GM12878 (cell line): Measurements from ENCODE around the gene COL16A1. TPM values are rescaled to one million over a fixed set of nuclear protein-coding genes. Genes with fewer than 3 reads are reported as not detected.

Source experiments
- EED ChIP-seq: sonication (generic); IDR thresholded peaks from 2 replicates; pipeline ENCODE4 v1.6.1; 2016; ENCODE audit warnings: antibody characterized with exemption, low read depth
- IRF4 ChIP-seq: IDR thresholded peaks from 2 replicates; pipeline ENCODE4 v1.6.1; 2011; ENCODE audit warnings: low read depth, low read length
- KAT2A ChIP-seq: conservative IDR thresholded peaks from 2 replicates; pipeline ENCODE4 v1.6.1; 2011; ENCODE audit warnings: low read depth, low read length; ENCODE audit not compliant: control insufficient read depth
- LARP7 ChIP-seq: fragments of 450-650 bp; IDR thresholded peaks from 2 replicates; pipeline ENCODE4 v1.6.1; 2017; ENCODE audit warnings: mild to moderate bottlenecking
- MTA2 ChIP-seq: fragments of 450-650 bp; IDR thresholded peaks from 2 replicates; pipeline ENCODE4 v1.6.1; 2016; ENCODE audit warnings: low read depth, mild to moderate bottlenecking, moderate library complexity
- NR2C2 ChIP-seq: IDR thresholded peaks from 2 replicates; pipeline ENCODE4 v1.6.1; 2011; ENCODE audit warnings: borderline replicate concordance, low read depth; ENCODE audit not compliant: control insufficient read depth, insufficient read length
- RUNX3 ChIP-seq: IDR thresholded peaks from 2 replicates; pipeline ENCODE4 v1.6.1; 2012; ENCODE audit warnings: low read length, inconsistent platforms
- SIN3A ChIP-seq: IDR thresholded peaks from 2 replicates; pipeline ENCODE4 v1.6.1; 2012; ENCODE audit warnings: low read depth, low read length, improper control_type of control experiment
- SMAD5 ChIP-seq: IDR thresholded peaks from 2 replicates; pipeline ENCODE4 v1.6.1; 2016; ENCODE audit warnings: antibody characterized with exemption, low read depth
- TCF12 ChIP-seq: IDR thresholded peaks from 2 replicates; pipeline ENCODE4 v1.6.1; 2011; ENCODE audit warnings: low read depth, mild to moderate bottlenecking, low read length
- polyA plus RNA-seq, 11 experiments: library from polyadenylated mRNA; depleted of rRNA in 4 of 11; unstranded in 6 of 11; stranded (reverse) in 5 of 11; fragments of >200 nt; fragmentation: Nextera tagmentation in 4 of 11; fragmentation: Illumina TruSeq in 1 of 11; extraction: Ambion mirVana in 4 of 11; extraction: Trizol in 1 of 11; gene quantifications; 1 replicate in 1 of 11; 2 replicates in 10 of 11; pipeline versions ENCODE4 v1.2.1 to v1.2.3, GENCODE V29; 2011 to 2016; ENCODE audit warnings: inconsistent platforms in 2 of 11, missing spikeins in 2 of 11, low read depth in 1 of 11
- total RNA-seq, 4 experiments: library from RNA; depleted of rRNA in 3 of 4; stranded (reverse); fragments of >200 nt in 3 of 4; fragmentation: Illumina TruSeq in 1 of 4; extraction: Trizol in 1 of 4; gene quantifications; 2 replicates each; pipeline versions ENCODE4 v1.2.1 to v1.2.3, GENCODE V29; 2013 to 2021
- TF ChIP-seq, protein P1 (sequence below): IDR thresholded peaks from 2 replicates; pipeline ENCODE4 v1.6.1; 2012; ENCODE audit warnings: low read depth, low read length, improper control_type of control experiment
- TF ChIP-seq, protein P2 (sequence below): IDR thresholded peaks from 2 replicates; pipeline ENCODE4 v1.6.1; 2012; ENCODE audit warnings: low read depth, low read length, improper control_type of control experiment

The COL16A1 gene
- total and polyA plus RNA-seq, 10 of the 15 experiments (the other 5 are each of a cell fraction or from before 2014, with no cell fraction given): 0.02 to 3.7 (median 0.59) TPM

DNA sequence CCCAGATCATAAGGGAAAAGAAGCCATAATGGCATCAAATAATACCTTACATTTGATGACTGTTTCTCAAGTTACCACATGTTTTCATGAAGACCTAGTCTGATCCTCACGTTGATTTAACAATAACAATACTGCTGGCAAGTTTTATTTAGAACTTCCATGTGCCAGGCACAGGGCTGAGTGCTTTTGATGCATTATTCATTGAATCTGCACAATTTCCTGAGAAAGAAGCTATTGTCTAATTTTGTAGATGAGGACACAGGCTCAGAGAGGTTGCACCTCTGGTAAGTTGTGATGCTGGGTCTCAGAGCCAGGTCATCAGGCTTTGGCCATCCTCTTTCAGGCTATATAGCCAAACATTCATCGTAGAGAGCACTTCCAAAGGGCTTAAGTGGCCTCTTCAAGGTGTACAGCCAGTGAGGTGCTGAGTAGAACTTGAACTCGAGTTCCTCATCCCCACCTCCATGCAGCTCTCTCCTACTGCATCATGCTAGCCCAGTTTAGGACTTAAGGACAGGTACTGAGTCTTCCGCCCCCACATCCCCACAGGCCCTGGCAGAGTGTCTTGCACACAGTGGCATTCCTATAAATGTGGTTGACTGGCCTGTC lies 50.8 kb downstream of the COL16A1 start (continued):
- TF ChIP-seq SIN3A: no peak
- TF ChIP-seq SMAD5: no peak
- TF ChIP-seq EED: no peak
- no peak for TF ChIP-seq LARP7
- TF ChIP-seq, protein P1, sequence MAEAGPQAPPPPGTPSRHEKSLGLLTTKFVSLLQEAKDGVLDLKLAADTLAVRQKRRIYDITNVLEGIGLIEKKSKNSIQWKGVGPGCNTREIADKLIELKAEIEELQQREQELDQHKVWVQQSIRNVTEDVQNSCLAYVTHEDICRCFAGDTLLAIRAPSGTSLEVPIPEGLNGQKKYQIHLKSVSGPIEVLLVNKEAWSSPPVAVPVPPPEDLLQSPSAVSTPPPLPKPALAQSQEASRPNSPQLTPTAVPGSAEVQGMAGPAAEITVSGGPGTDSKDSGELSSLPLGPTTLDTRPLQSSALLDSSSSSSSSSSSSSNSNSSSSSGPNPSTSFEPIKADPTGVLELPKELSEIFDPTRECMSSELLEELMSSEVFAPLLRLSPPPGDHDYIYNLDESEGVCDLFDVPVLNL: no peak
- no peak for TF ChIP-seq IRF4
- no peak for TF ChIP-seq TCF12
- no peak for TF ChIP-seq NR2C2
- TF ChIP-seq MTA2: no peak
- TF ChIP-seq, protein P2, sequence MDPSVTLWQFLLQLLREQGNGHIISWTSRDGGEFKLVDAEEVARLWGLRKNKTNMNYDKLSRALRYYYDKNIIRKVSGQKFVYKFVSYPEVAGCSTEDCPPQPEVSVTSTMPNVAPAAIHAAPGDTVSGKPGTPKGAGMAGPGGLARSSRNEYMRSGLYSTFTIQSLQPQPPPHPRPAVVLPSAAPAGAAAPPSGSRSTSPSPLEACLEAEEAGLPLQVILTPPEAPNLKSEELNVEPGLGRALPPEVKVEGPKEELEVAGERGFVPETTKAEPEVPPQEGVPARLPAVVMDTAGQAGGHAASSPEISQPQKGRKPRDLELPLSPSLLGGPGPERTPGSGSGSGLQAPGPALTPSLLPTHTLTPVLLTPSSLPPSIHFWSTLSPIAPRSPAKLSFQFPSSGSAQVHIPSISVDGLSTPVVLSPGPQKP: no peak
- TF ChIP-seq RUNX3: no peak
- no peak for TF ChIP-seq KAT2A
